CD4-positive, alpha-beta memory T cell (primary cell): ENCODE data around the gene ALK. TPM values are rescaled to one million over a fixed set of nuclear protein-coding genes. Genes with fewer than 3 reads are reported as not detected.

Source experiments
- CTCF ChIA-PET: fragments of 350-600 bp; sonication (Branson Sonifier 250); formaldehyde crosslinking; loops from one replicate; lab custom pipeline; 2021; ENCODE audit warnings: inconsistent platforms; ENCODE audit not compliant: partially characterized antibody; lab: Charles Lee
- POLR2A ChIA-PET: fragments of 350-600 bp; sonication (Branson Sonifier 250); formaldehyde crosslinking; loops from one replicate; lab custom pipeline; 2021; ENCODE audit not compliant: partially characterized antibody; lab: Charles Lee
- DNase-seq, 5 donors: peaks; one replicate each; pipeline versions ENCODE4 v3.0.0 to v3.0.0-alpha.2; 2020 to 2022; ENCODE audit warnings: mixed read lengths in 1 of 5
- H3K27ac ChIP-seq: one replicate; pipeline ENCODE4 v1.7.0; 2013; ENCODE audit warnings: low read depth, low read length
- H3K27me3 ChIP-seq: 2 replicates; pipeline ENCODE4 v1.7.0; 2013; ENCODE audit warnings: mild to moderate bottlenecking, low read length, moderate library complexity; ENCODE audit not compliant: insufficient read depth
- H3K36me3 ChIP-seq: 2 replicates; pipeline ENCODE4 v1.7.0; 2013; ENCODE audit warnings: mild to moderate bottlenecking, low read length, moderate library complexity; ENCODE audit not compliant: insufficient read depth
- H3K4me1 ChIP-seq: 2 replicates; pipeline ENCODE4 v1.7.0; 2013; ENCODE audit warnings: mild to moderate bottlenecking, low read length, moderate library complexity; ENCODE audit not compliant: insufficient read depth
- H3K4me3 ChIP-seq, 2 donors: one replicate each; pipeline ENCODE4 v1.7.0; 2013; ENCODE audit warnings: low read length in 2 of 2, mild to moderate bottlenecking in 1 of 2
- H3K9me3 ChIP-seq, 2 donors: one replicate each; pipeline ENCODE4 v1.7.0; 2013; ENCODE audit warnings: low read length in 2 of 2, control low read depth in 1 of 2; ENCODE audit not compliant: control insufficient read depth in 1 of 2
- H3K27ac Mint-ChIP-seq, 7 donors: one replicate each; pipeline ENCODE4 v1.8.0; 2020 to 2021; ENCODE audit warnings: mixed read lengths in 7 of 7, mild to moderate bottlenecking in 6 of 7, inconsistent platforms in 3 of 7, moderate library complexity in 3 of 7
- H3K27me3 Mint-ChIP-seq, 2 donors: one replicate each; pipeline ENCODE4 v1.8.0; 2020 to 2021; ENCODE audit warnings: mixed read lengths in 2 of 2
- H3K36me3 Mint-ChIP-seq, 2 donors: one replicate each; pipeline ENCODE4 v1.8.0; 2020 to 2021; ENCODE audit warnings: mixed read lengths in 2 of 2, inconsistent platforms in 1 of 2, mild to moderate bottlenecking in 1 of 2
- H3K4me1 Mint-ChIP-seq, 4 donors: one replicate each; pipeline ENCODE4 v1.8.0; 2020 to 2021; ENCODE audit warnings: mixed read lengths in 4 of 4, mild to moderate bottlenecking in 1 of 4
- H3K4me3 Mint-ChIP-seq, 8 donors: one replicate each; pipeline ENCODE4 v1.8.0; 2020 to 2021; ENCODE audit warnings: mixed read lengths in 8 of 8, mild to moderate bottlenecking in 7 of 8, moderate library complexity in 6 of 8, inconsistent platforms in 3 of 8
- H3K9me3 Mint-ChIP-seq, 8 donors: one replicate each; pipeline ENCODE4 v1.8.0; 2020 to 2021; ENCODE audit warnings: mixed read lengths in 8 of 8, mild to moderate bottlenecking in 5 of 8, inconsistent platforms in 3 of 8, moderate library complexity in 1 of 8
- intact Hi-C: fragments of 100-400 bp; cut with micrococcal nuclease; formaldehyde crosslinking; loops from one replicate; pipeline ENCODE4 v1.15.1; 2023
- polyA plus RNA-seq, 2 donors: library from polyadenylated mRNA; unstranded; fragments of 300-500 nt; fragmentation: Illumina TruSeq; gene quantifications; one replicate each; pipeline ENCODE4 v1.2.3, GENCODE V29; 2021
- total RNA-seq, 2 experiments: library from RNA; stranded (reverse); gene quantifications; one replicate each; pipeline ENCODE4 v1.2.3, GENCODE V29; 2021

Gene ALK
- total and polyA plus RNA-seq, 4 experiments from 2014 or later = 0.07 TPM; not detected in 3

GRCh38 chr2:29698216-29698615, 223.2 kb downstream of the ALK start:
- H3K4me3 Mint-ChIP-seq = no peak overlapping the region
- CTCF ChIA-PET = no interaction called here
- no peaks in the 10 kb centered on the region for H3K36me3 ChIP-seq
- H3K4me1 ChIP-seq = no peaks in the 10 kb centered on the region
- peaks cover 0 to 2% (median 0%) of the 10 kb centered on the region in 8 donors for H3K9me3 Mint-ChIP-seq
- no peaks in the 10 kb centered on the region for H3K36me3 Mint-ChIP-seq
- no peak overlapping the region for H3K27ac ChIP-seq
- H3K27ac Mint-ChIP-seq = no peak overlapping the region
- H3K27me3 ChIP-seq = no peaks in the 10 kb centered on the region
- POLR2A ChIA-PET = no interaction called here
- H3K4me3 ChIP-seq = no peak overlapping the region
- intact Hi-C loops = no loop called here
- H3K9me3 ChIP-seq = no peaks in the 10 kb centered on the region
- H3K27me3 Mint-ChIP-seq = peaks cover 1 to 5% of the 10 kb centered on the region in 2 donors
- DNase-seq = no peak
- H3K4me1 Mint-ChIP-seq = no peaks in the 10 kb centered on the region

- Mint-ChIP-seq H3K36me3 (no peaks in the 10 kb centered on the region), H3K4me3 (no peak overlapping the region), H3K27me3 (peaks cover 1 to 5% of the 10 kb centered on the region in 2 donors), H3K9me3 (peaks cover 0 to 2% (median 0%) of the 10 kb centered on the region in 8 donors), H3K4me1 (no peaks in the 10 kb centered on the region), H3K27ac (no peak overlapping the region)
- no peak overlapping the region for H3K27ac ChIP-seq
- no peaks in the 10 kb centered on the region for H3K9me3 ChIP-seq
- ChIA-PET CTCF (no interaction called here), POLR2A (no interaction called here)
- H3K4me1 ChIP-seq = no peaks in the 10 kb centered on the region
- H3K27me3 ChIP-seq = no peaks in the 10 kb centered on the region
- intact Hi-C loops = no loop called here
- H3K36me3 ChIP-seq = no peaks in the 10 kb centered on the region
- DNase-seq = no peak
- H3K4me3 ChIP-seq = no peak overlapping the region
Measured at GRCh38 chr2:29697715-29698114, 223.7 kb downstream of the ALK start.

- Histone ChIP-seq H3K4me1 (no peaks in the 10 kb centered on the region), H3K27ac (no peak overlapping the region), H3K36me3 (no peaks in the 10 kb centered on the region), H3K4me3 (no peak overlapping the region), H3K9me3 (no peaks in the 10 kb centered on the region), H3K27me3 (no peaks in the 10 kb centered on the region)
- Mint-ChIP-seq H3K36me3 (no peaks in the 10 kb centered on the region), H3K27ac (no peak overlapping the region), H3K4me3 (no peak overlapping the region), H3K4me1 (no peaks in the 10 kb centered on the region), H3K27me3 (peaks cover 1 to 5% of the 10 kb centered on the region in 2 donors), H3K9me3 (peaks cover 0 to 2% (median 0%) of the 10 kb centered on the region in 8 donors)
- ChIA-PET POLR2A (no interaction called here), CTCF (no interaction called here)
- intact Hi-C loops = no loop called here
- DNase-seq = no peak
Measured at GRCh38 chr2:29697181-29697580, 224.2 kb downstream of the ALK start.

GRCh38 chr2:29694741-29695140, 226.6 kb downstream of the ALK start:
- Histone ChIP-seq H3K4me1 (no peaks in the 10 kb centered on the region), H3K27ac (no peak overlapping the region), H3K36me3 (no peaks in the 10 kb centered on the region), H3K9me3 (no peaks in the 10 kb centered on the region), H3K4me3 (no peak overlapping the region), H3K27me3 (no peaks in the 10 kb centered on the region)
- DNase-seq = no peak
- ChIA-PET POLR2A (no interaction called here), CTCF (no interaction called here)
- Mint-ChIP-seq H3K36me3 (no peaks in the 10 kb centered on the region), H3K4me3 (no peak overlapping the region), H3K9me3 (no peaks in the 10 kb centered on the region), H3K4me1 (no peaks in the 10 kb centered on the region), H3K27ac (no peak overlapping the region), H3K27me3 (peaks cover 1 to 5% of the 10 kb centered on the region in 2 donors)
- intact Hi-C loops = no loop called here

GRCh38 chr2:29691391-29691950, 229.9 kb downstream of the ALK start:
- intact Hi-C loops = no loop called here
- Histone ChIP-seq H3K4me1 (no peaks in the 10 kb centered on the region), H3K9me3 (no peaks in the 10 kb centered on the region), H3K36me3 (no peaks in the 10 kb centered on the region), H3K27ac (no peak overlapping the region), H3K4me3 (no peak overlapping the region), H3K27me3 (no peaks in the 10 kb centered on the region)
- H3K4me3 Mint-ChIP-seq = no peak overlapping the region
- no peak overlapping the region for H3K27ac Mint-ChIP-seq
- no peaks in the 10 kb centered on the region for H3K4me1 Mint-ChIP-seq
- H3K36me3 Mint-ChIP-seq = no peaks in the 10 kb centered on the region
- H3K9me3 Mint-ChIP-seq = no peaks in the 10 kb centered on the region
- no peak for DNase-seq
- ChIA-PET CTCF (no interaction called here), POLR2A (no interaction called here)
- peaks cover 3 to 5% of the 10 kb centered on the region in 2 donors for H3K27me3 Mint-ChIP-seq

- H3K27ac Mint-ChIP-seq = no peak overlapping the region
- intact Hi-C loops = no loop called here
- no peaks in the 10 kb centered on the region for H3K36me3 ChIP-seq
- no peak overlapping the region for H3K27ac ChIP-seq
- no peaks in the 10 kb centered on the region for H3K36me3 Mint-ChIP-seq
- H3K4me1 ChIP-seq = no peaks in the 10 kb centered on the region
- no peak overlapping the region for H3K4me3 Mint-ChIP-seq
- POLR2A ChIA-PET = no interaction called here
- no peaks in the 10 kb centered on the region for H3K4me1 Mint-ChIP-seq
- no peak overlapping the region for H3K4me3 ChIP-seq
- no peaks in the 10 kb centered on the region for H3K9me3 ChIP-seq
- H3K27me3 Mint-ChIP-seq = peaks cover 5 to 9% of the 10 kb centered on the region in 2 donors
- H3K27me3 ChIP-seq = no peaks in the 10 kb centered on the region
- peaks cover 0 to 3% (median 0%) of the 10 kb centered on the region in 8 donors for H3K9me3 Mint-ChIP-seq
- DNase-seq = no peak
- CTCF ChIA-PET = no interaction called here
Measured at GRCh38 chr2:29689666-29690065, 231.7 kb downstream of the ALK start.

- Histone ChIP-seq H3K9me3 (no peaks in the 10 kb centered on the region), H3K27ac (no peak overlapping the region), H3K4me3 (no peak overlapping the region), H3K27me3 (no peaks in the 10 kb centered on the region), H3K4me1 (no peaks in the 10 kb centered on the region), H3K36me3 (no peaks in the 10 kb centered on the region)
- no peak overlapping the region for H3K4me3 Mint-ChIP-seq
- no peaks in the 10 kb centered on the region for H3K4me1 Mint-ChIP-seq
- no peak overlapping the region for H3K27ac Mint-ChIP-seq
- intact Hi-C loops = no loop called here
- ChIA-PET CTCF (no interaction called here), POLR2A (no interaction called here)
- H3K27me3 Mint-ChIP-seq = peaks cover 6 to 8% of the 10 kb centered on the region in 2 donors
- peaks cover 0 to 3% (median 0%) of the 10 kb centered on the region in 8 donors for H3K9me3 Mint-ChIP-seq
- DNase-seq = no peak
- no peaks in the 10 kb centered on the region for H3K36me3 Mint-ChIP-seq
Measured at GRCh38 chr2:29688429-29688828, 233.0 kb downstream of the ALK start.
